Measurements from ENCODE around the gene NLGN4X. TPM values are rescaled to one million over a fixed set of nuclear protein-coding genes. Genes with fewer than 3 reads are reported as not detected.
A peak's percentile ranks its signal among the peaks of the same experiment; 100 is the strongest.

The NLGN4X gene
- total RNA-seq, 1 experiment from 2014 or later: 183 TPM

DNA sequence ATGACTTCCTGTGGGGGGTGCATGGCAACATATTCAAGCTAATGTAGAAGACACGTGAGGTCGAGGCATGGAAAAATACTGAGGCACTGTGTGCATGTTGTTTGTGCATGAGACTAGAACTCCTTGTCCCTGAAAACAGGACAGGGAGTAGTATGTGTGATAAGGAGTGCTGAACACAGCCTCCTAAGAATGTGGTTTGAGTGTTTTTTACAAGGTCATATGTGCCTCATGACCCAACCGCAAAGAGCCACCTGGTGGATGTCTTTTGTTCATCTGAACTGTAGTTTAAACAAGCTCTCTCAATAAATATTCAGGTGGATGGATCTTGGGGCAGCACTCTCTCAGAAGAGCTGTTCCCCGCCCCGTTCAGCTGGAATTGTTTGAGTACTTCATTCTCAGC is 226.6 kb downstream of the NLGN4X start:
- H3K4me2 ChIP-seq (ENCODE audit: low read depth, low read length, poor library complexity, severe bottlenecking): no peak overlapping the region
- H2AFZ ChIP-seq (ENCODE audit: low read length): no peak overlapping the region
- H3K4me3 ChIP-seq (ENCODE audit: low read length): no peak overlapping the region
- H3K36me3 ChIP-seq (ENCODE audit: insufficient read depth, low read length): peaks cover 36% of the 10 kb centered on the region; the same call in 1 of the 2 replicates
- peaks cover 88% of the 10 kb centered on the region for H3K4me1 ChIP-seq (ENCODE audit: low read length)
- H3K9ac ChIP-seq (ENCODE audit: low read length): no peak overlapping the region
- no peaks in the 10 kb centered on the region for H3K9me3 ChIP-seq (ENCODE audit: low read length)
- H3K79me2 ChIP-seq (ENCODE audit: low read length): peaks cover 95% of the 10 kb centered on the region
- H3K27ac ChIP-seq (ENCODE audit: low read length): peak overlapping the region; percentile 24
- H4K20me1 ChIP-seq (ENCODE audit: insufficient read depth, low read depth, low read length): no peaks in the 10 kb centered on the region
- no peaks in the 10 kb centered on the region for H3K27me3 ChIP-seq (ENCODE audit: low read length)
- no peaks in the 10 kb centered on the region for H3K9me2 ChIP-seq (replicated peaks; ENCODE audit: insufficient read depth, low read length)
- DNase-seq: peak; percentile 73

DNA sequence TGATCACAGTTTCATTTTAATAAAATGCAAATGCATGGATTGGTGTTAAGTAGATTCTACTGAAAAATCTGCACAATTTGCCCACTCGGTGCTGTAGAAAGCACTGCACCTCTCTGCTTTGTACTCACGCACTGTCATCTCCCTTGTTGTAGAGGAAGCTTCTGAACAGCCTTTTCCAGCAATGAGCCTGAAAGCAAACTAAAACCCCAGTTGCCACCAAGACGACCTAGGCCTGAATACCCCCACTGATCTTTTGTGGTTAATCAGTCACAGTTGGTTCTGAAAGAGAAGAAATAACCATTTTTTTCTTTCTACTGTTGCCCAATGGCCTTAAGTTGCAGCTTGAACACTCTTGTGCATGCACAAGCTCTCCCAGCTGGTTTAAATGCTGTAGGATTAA is 229.8 kb downstream of the NLGN4X start:
- peak overlapping the region; percentile 12 for H3K4me2 ChIP-seq (ENCODE audit: low read depth, low read length, poor library complexity, severe bottlenecking)
- H3K9me3 ChIP-seq (ENCODE audit: low read length): no peaks in the 10 kb centered on the region
- H3K9me2 ChIP-seq (replicated peaks; ENCODE audit: insufficient read depth, low read length): no peaks in the 10 kb centered on the region
- DNase-seq: no peak
- H3K4me1 ChIP-seq (ENCODE audit: low read length): peaks cover 77% of the 10 kb centered on the region
- H3K27ac ChIP-seq (ENCODE audit: low read length): peak overlapping the region; percentile 37; the same call in 1 of the 2 replicates
- H3K79me2 ChIP-seq (ENCODE audit: low read length): peaks cover 94% of the 10 kb centered on the region
- H2AFZ ChIP-seq (ENCODE audit: low read length): no peak overlapping the region
- no peak overlapping the region for H3K4me3 ChIP-seq (ENCODE audit: low read length)
- no peak overlapping the region for H3K9ac ChIP-seq (ENCODE audit: low read length)
- no peaks in the 10 kb centered on the region for H4K20me1 ChIP-seq (ENCODE audit: insufficient read depth, low read depth, low read length)
- peaks cover 45% of the 10 kb centered on the region; the same call in 1 of the 2 replicates for H3K36me3 ChIP-seq (ENCODE audit: insufficient read depth, low read length)
- no peaks in the 10 kb centered on the region for H3K27me3 ChIP-seq (ENCODE audit: low read length)

DNA sequence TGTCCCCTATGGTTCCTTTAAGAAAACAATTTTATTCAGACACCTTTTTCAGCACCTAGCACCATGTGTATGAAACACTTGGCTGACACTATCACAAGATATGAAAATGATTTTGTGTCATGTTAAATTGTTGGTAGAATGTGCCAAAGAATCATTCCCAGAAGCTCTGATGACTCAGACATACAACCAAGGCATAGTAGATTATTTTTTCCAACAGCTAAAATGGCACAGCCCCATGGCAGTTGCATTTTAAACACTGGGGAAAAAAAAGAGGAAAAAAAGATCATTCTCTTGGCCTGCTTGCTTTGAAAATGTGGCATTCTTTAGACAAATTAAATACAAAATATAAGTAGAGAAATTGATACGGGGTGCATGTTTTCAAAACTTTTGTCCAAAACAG is 230.2 kb downstream of the NLGN4X start:
- Histone ChIP-seq H3K36me3 (ENCODE audit: insufficient read depth, low read length) (peaks cover 45% of the 10 kb centered on the region), H3K9me3 (ENCODE audit: low read length) (no peaks in the 10 kb centered on the region), H3K27me3 (ENCODE audit: low read length) (no peaks in the 10 kb centered on the region), H3K79me2 (ENCODE audit: low read length) (peaks cover 94% of the 10 kb centered on the region), H3K27ac (ENCODE audit: low read length) (no peak overlapping the region), H3K4me1 (ENCODE audit: low read length) (peaks cover 75% of the 10 kb centered on the region), H3K9me2 (replicated peaks; ENCODE audit: insufficient read depth, low read length) (no peaks in the 10 kb centered on the region), H3K4me2 (ENCODE audit: low read depth, low read length, poor library complexity, severe bottlenecking) (no peak overlapping the region), H4K20me1 (ENCODE audit: insufficient read depth, low read depth, low read length) (no peaks in the 10 kb centered on the region), H3K9ac (ENCODE audit: low read length) (no peak overlapping the region), H2AFZ (ENCODE audit: low read length) (no peak overlapping the region), H3K4me3 (ENCODE audit: low read length) (no peak overlapping the region)
- DNase-seq: no peak

DNA sequence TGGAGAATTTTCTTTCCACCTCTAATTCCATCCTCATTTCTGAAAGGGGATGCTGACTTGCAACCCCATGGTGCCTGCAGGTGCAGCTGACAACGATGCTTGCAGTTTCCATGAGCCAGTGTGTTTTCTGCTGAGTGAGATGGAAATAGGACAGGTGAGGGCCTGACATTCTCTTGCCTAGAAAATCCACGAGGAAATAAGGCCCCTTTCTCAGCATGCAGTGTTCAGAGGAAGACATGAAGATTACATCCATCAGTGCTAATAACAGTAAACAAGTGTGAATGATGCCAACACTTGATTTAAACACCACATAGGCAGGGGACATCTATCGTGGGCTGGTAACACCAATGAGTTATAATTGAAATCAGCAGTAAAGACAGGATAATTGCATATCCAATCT is 237.3 kb downstream of the NLGN4X start:
- H3K9me3 ChIP-seq (ENCODE audit: low read length): no peaks in the 10 kb centered on the region
- no peaks in the 10 kb centered on the region for H3K9me2 ChIP-seq (replicated peaks; ENCODE audit: insufficient read depth, low read length)
- no peak overlapping the region for H3K9ac ChIP-seq (ENCODE audit: low read length)
- no peak overlapping the region for H2AFZ ChIP-seq (ENCODE audit: low read length)
- DNase-seq: no peak
- H4K20me1 ChIP-seq (ENCODE audit: insufficient read depth, low read depth, low read length): no peaks in the 10 kb centered on the region
- H3K27me3 ChIP-seq (ENCODE audit: low read length): no peaks in the 10 kb centered on the region
- no peak overlapping the region for H3K27ac ChIP-seq (ENCODE audit: low read length)
- H3K4me3 ChIP-seq (ENCODE audit: low read length): no peak overlapping the region
- H3K79me2 ChIP-seq (ENCODE audit: low read length): peaks cover 98% of the 10 kb centered on the region
- H3K4me1 ChIP-seq (ENCODE audit: low read length): peaks cover 37% of the 10 kb centered on the region
- H3K36me3 ChIP-seq (ENCODE audit: insufficient read depth, low read length): peaks cover 30% of the 10 kb centered on the region
- no peak overlapping the region for H3K4me2 ChIP-seq (ENCODE audit: low read depth, low read length, poor library complexity, severe bottlenecking)

DNA sequence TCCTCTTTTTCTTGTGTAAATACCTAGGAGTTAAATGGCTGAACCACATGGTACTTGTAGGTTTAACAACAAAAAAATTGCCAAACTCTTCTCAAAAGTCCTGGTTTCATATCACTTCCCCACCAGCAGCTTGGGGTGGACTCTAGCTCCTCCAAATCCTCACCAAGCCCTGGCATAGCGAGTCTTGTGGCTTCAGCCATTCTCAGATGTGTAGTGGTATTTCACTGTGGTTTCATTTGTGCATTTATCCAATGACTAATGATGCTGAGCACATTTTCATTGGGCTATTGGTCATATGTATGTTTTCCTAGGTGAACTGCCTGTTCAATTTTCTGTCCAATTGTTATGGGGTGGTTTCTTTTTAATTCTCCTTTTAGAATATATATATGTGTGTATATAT is 249.3 kb downstream of the NLGN4X start:
- no peak overlapping the region for H3K4me3 ChIP-seq (ENCODE audit: low read length)
- no peak for DNase-seq
- H3K4me1 ChIP-seq (ENCODE audit: low read length): peaks cover 53% of the 10 kb centered on the region
- no peaks in the 10 kb centered on the region for H3K9me2 ChIP-seq (replicated peaks; ENCODE audit: insufficient read depth, low read length)
- H3K9ac ChIP-seq (ENCODE audit: low read length): no peak overlapping the region
- no peaks in the 10 kb centered on the region for H3K9me3 ChIP-seq (ENCODE audit: low read length)
- H3K4me2 ChIP-seq (ENCODE audit: low read depth, low read length, poor library complexity, severe bottlenecking): no peak overlapping the region
- no peaks in the 10 kb centered on the region for H4K20me1 ChIP-seq (ENCODE audit: insufficient read depth, low read depth, low read length)
- H3K27me3 ChIP-seq (ENCODE audit: low read length): no peaks in the 10 kb centered on the region
- no peak overlapping the region for H2AFZ ChIP-seq (ENCODE audit: low read length)
- H3K36me3 ChIP-seq (ENCODE audit: insufficient read depth, low read length): peaks cover 5% of the 10 kb centered on the region; the same call in 1 of the 2 replicates
- no peak overlapping the region for H3K27ac ChIP-seq (ENCODE audit: low read length)
- peaks cover 90% of the 10 kb centered on the region for H3K79me2 ChIP-seq (ENCODE audit: low read length)

DNA sequence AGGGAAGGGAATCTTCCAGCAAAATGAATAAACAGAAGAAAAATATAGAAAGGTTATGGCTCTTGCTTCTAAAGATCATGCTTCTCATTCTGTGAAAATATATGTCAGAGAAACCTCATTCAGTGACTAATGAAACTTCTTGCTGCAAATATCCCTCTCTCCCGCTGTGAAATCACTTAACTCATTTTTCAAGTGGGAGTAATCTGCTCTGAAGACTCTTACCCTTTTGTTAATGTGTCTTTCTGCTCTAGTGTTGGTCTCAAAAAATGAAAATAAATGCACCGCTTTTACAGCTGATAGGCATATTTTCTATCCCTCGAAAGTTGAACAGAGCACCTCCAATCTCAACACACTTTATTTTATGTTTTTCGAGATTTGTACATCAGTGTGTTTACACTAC is 252.3 kb downstream of the NLGN4X start:
- Histone ChIP-seq H3K9ac (ENCODE audit: low read length) (no peak overlapping the region), H3K79me2 (ENCODE audit: low read length) (peaks cover 89% of the 10 kb centered on the region), H4K20me1 (ENCODE audit: insufficient read depth, low read depth, low read length) (no peaks in the 10 kb centered on the region), H2AFZ (ENCODE audit: low read length) (no peak overlapping the region), H3K27ac (ENCODE audit: low read length) (peak overlapping the region; percentile 58), H3K4me1 (ENCODE audit: low read length) (peaks cover 63% of the 10 kb centered on the region), H3K9me2 (replicated peaks; ENCODE audit: insufficient read depth, low read length) (no peaks in the 10 kb centered on the region), H3K4me3 (ENCODE audit: low read length) (no peak overlapping the region), H3K9me3 (ENCODE audit: low read length) (no peaks in the 10 kb centered on the region), H3K36me3 (ENCODE audit: insufficient read depth, low read length) (peaks cover 8% of the 10 kb centered on the region; the same call in 1 of the 2 replicates), H3K4me2 (ENCODE audit: low read depth, low read length, poor library complexity, severe bottlenecking) (no peak overlapping the region), H3K27me3 (ENCODE audit: low read length) (no peaks in the 10 kb centered on the region)
- no peak for DNase-seq

DNA sequence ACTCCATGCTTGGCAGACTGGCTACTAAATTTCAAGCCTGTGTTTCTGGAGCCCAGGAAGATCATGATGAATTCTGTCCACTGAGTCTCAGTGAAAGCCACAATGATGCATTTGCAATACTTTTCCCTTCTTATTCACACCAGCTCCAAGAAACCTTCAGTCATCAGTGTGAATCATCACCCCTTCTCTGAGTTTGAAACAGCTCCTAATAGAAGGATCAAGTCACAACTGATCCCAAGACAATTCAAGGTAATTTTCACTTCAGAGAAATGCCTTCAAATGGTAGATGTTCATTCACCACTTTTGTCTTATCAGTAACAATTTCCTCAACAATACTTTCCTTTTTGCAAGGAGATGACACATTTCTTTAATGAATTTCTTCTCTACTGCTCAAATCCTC is 257.4 kb downstream of the NLGN4X start:
- Histone ChIP-seq H3K79me2 (ENCODE audit: low read length) (peaks cover 83% of the 10 kb centered on the region), H2AFZ (ENCODE audit: low read length) (no peak overlapping the region), H3K4me2 (ENCODE audit: low read depth, low read length, poor library complexity, severe bottlenecking) (no peak overlapping the region), H3K9ac (ENCODE audit: low read length) (no peak overlapping the region), H4K20me1 (ENCODE audit: insufficient read depth, low read depth, low read length) (no peaks in the 10 kb centered on the region), H3K9me3 (ENCODE audit: low read length) (no peaks in the 10 kb centered on the region), H3K27ac (ENCODE audit: low read length) (no peak overlapping the region), H3K27me3 (ENCODE audit: low read length) (no peaks in the 10 kb centered on the region), H3K36me3 (ENCODE audit: insufficient read depth, low read length) (peaks cover 17% of the 10 kb centered on the region), H3K9me2 (replicated peaks; ENCODE audit: insufficient read depth, low read length) (no peaks in the 10 kb centered on the region), H3K4me1 (ENCODE audit: low read length) (peaks cover 60% of the 10 kb centered on the region), H3K4me3 (ENCODE audit: low read length) (no peak overlapping the region)
- no peak for DNase-seq

DNA sequence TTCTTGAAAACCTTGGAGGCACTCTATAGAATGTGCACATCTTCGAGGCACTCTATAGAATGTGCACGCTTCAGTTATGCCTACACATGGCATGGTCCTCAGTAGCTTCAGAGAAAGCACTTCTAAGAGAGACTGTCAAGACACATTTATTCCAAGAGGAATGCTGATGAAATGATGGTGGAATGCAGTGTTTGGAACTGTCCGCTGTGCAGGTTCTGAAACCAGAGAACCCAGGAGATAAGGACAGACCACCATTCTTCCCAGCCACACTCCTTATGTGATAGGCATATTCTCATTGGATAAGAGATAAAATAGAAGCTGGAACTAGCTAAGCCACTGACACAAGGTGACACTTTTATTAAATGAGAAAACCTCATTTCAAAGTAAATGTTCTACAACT is 263.3 kb downstream of the NLGN4X start:
- H3K9ac ChIP-seq (ENCODE audit: low read length): no peak overlapping the region
- peaks cover 81% of the 10 kb centered on the region for H3K4me1 ChIP-seq (ENCODE audit: low read length)
- no peaks in the 10 kb centered on the region for H4K20me1 ChIP-seq (ENCODE audit: insufficient read depth, low read depth, low read length)

DNA sequence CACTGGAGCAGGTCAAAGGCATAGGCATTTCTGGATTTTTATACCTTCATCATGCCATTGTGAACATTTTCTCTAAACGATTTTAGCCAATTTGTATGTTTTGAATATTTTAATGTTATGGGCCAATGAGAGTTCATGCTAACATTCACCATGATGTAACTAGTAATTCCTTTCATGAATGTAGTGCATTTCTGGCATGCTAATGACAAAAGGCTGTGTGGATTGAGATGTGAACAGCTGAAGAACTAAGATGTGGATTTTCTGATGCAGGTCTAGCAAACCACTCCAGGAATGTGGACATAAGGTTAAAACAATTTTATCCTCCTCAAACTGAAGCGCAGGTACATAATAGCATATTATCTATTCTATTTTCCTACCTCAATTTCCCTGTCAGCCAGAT is 269.4 kb downstream of the NLGN4X start:
- Histone ChIP-seq H3K27ac (ENCODE audit: low read length) (peak overlapping the region; percentile 33; the same call in 1 of the 2 replicates), H3K4me2 (ENCODE audit: low read depth, low read length, poor library complexity, severe bottlenecking) (no peak overlapping the region), H3K9ac (ENCODE audit: low read length) (no peak overlapping the region), H3K79me2 (ENCODE audit: low read length) (peaks cover 96% of the 10 kb centered on the region), H3K9me2 (replicated peaks; ENCODE audit: insufficient read depth, low read length) (no peaks in the 10 kb centered on the region), H3K4me1 (ENCODE audit: low read length) (peaks cover 84% of the 10 kb centered on the region), H3K27me3 (ENCODE audit: low read length) (no peaks in the 10 kb centered on the region), H3K4me3 (ENCODE audit: low read length) (no peak overlapping the region), H4K20me1 (ENCODE audit: insufficient read depth, low read depth, low read length) (no peaks in the 10 kb centered on the region), H3K9me3 (ENCODE audit: low read length) (no peaks in the 10 kb centered on the region), H2AFZ (ENCODE audit: low read length) (no peak overlapping the region), H3K36me3 (ENCODE audit: insufficient read depth, low read length) (peaks cover 5% of the 10 kb centered on the region; the same call in 1 of the 2 replicates)
- DNase-seq: no peak

More for the DNA sequence above, 263.3 kb downstream of the NLGN4X start:
- no peaks in the 10 kb centered on the region for H3K9me3 ChIP-seq (ENCODE audit: low read length)
- H3K27me3 ChIP-seq (ENCODE audit: low read length): no peaks in the 10 kb centered on the region
- H3K79me2 ChIP-seq (ENCODE audit: low read length): peaks cover 86% of the 10 kb centered on the region
- no peak overlapping the region for H3K4me3 ChIP-seq (ENCODE audit: low read length)
- H2AFZ ChIP-seq (ENCODE audit: low read length): no peak overlapping the region
- no peak overlapping the region for H3K27ac ChIP-seq (ENCODE audit: low read length)
- H3K4me2 ChIP-seq (ENCODE audit: low read depth, low read length, poor library complexity, severe bottlenecking): no peak overlapping the region
- no peak for DNase-seq
- H3K36me3 ChIP-seq (ENCODE audit: insufficient read depth, low read length): peaks cover 7% of the 10 kb centered on the region; the same call in 1 of the 2 replicates
- H3K9me2 ChIP-seq (replicated peaks; ENCODE audit: insufficient read depth, low read length): no peaks in the 10 kb centered on the region

Data from Karpas-422 (cell line).